ENCODE results near the gene CCM2L.

CCM2L gene

DNA sequence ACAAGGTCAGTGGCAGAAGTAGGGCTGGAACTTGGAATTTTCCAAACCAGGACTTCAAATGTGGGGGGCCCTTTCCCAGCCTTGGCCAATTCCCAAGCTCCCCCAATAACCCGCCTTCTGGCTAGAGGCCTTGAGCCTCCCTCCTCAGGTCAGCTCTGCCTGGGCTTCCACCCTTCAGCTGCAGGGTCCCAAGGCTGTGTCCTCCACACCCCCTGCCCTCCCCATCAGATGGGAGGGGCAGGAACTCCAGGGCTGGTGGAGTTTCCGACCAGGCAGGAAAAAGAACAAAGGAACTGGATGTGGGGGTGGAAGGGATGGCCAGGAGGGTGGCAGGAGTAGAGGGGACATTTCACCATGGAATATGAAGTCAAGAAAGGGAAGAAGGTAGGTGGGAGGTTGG lies at the start of gene CCM2L:
TSS of gene CCM2L (plus strand) at position 338 of the 400 bp plus-strand sequence. CDS start at position 355, 17 bp downstream.
- no peak for DNase-seq

DNA sequence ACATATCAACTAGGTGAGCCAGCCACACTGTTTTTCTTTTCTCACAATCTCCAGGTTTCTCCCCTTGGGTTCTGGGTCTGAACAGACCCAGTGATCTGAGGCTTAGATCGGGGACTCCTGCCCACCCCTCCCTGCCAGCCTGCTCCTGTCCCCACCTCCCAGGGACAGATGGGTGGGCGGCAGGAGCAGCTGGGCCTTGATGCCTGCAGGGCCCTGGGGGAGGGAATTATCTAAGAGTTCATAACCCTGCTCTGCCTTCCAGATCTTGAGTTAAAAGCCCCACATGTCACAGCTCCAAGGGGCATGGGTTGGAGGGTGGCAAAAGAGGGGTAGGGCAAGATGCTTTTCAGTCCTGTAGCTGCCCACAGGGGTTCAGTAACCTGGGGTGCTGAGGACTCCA lies 47.5 kb upstream of the CCM2L start:
- DNase-seq: no peak

DNA sequence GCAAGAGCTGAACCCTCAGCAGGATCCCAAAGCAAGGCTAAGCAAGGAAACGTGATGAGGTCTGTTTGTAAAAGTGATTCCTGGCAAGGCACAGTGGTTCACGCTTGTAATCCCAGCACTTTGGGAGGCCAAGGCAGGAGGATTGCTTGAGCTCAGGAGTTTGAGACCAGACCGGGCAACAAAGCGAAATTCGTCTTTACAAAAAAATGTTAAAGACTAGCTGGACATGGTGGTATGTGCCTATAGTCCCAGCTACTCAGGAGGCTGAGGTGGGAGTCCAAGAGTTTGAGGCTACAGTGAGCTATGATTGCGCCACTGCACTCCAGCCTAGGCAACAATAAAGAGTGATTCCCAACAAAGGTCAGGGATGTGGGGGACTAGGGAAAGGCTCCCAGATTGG lies 46.3 kb upstream of the CCM2L start:
- DNase-seq: no peak

DNA sequence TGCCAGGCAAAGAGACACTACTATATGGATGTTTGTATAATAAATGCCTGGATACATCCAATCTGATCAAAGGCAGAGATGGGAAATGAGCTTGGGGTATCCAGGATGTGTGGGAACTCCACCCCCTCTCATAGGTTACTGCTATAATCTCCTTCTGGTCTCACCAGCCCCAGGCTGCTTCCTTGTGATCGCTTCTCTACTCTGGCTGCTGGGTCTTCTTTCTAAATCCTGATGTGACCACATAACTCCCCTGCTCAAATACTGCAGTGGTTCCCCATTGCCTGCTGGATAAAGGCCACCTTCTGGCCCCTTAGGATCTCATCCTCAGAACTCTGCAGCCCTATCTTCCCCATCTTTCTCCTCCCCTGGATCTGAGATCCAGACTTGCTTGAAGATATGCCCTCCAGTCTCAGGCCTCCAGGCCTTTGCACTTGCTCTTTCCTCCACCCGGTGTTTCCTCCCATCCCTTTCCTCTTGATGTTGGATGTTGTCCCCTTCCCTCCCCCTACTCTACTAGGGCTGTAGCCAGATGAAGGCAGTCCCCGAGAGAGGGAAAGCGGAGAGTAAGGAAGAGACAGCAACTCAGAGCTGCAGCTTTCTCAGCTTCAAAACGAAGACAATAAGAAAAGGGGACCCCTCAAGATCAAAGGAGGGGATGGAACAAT lies 43.1 kb upstream of the CCM2L start:
- peak in 1 of 2 experiments; percentile 14 for DNase-seq

DNA sequence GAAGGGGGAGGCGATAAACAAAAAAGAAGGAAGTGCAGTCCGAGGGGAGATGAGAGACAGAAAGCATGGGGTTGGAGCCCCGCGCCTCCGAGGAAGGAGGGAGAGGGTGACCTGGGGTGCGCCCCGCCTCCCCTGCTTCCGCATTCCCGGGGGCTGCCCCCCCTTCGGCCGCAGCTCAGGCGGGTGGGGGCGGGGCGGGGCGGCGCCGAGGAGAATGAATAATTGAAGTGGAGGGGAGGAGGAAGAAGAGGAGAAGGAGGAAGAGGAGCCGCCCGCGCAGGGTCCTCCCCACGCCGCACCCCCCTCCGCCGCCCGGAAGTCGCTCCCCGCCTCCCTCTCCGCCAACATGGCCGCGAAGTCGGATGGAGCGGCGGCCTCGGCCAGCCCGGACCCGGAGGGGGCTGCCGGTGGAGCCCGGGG lies 42.4 kb upstream of the CCM2L start, which contains the start of gene XKR7:
TSS of gene XKR7 (plus strand) at position 322 of the 420 bp plus-strand sequence. CDS start at position 347, 25 bp downstream.
- DNase-seq: peak; percentile 45 to 51

DNA sequence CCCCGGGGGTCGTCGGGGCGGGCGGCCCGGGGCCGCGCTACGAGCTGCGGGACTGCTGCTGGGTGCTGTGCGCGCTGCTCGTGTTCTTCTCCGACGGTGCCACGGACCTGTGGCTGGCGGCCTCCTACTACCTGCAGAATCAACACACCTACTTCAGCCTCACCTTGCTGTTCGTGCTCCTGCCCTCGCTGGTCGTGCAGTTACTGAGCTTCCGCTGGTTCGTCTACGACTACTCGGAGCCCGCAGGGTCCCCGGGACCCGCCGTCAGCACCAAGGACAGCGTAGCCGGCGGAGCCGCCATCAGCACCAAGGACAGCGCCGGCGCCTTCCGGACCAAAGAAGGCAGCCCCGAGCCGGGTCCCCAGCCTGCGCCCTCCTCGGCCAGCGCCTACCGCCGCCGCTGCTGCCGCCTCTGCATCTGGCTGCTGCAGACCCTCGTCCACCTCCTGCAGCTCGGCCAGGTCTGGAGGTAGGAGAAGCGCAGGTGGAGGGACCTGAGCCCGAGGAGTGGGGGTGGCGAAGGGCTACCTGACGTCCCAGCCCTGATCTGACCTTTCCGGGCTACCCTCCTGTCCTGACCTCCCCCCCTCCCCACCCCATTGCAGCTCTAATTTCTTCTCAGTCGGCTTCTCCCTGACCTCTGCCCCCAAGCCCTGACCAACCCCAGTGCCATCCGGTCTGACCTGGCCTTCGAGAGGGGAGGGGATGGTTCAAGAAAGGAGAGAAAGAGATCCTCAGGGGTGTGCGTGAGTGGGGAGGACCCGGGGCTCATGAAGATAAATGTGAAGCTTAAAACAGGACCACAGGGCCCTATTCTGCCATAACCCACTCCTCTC lies 41.7 kb upstream of the CCM2L start:
- DNase-seq: no peak

DNA sequence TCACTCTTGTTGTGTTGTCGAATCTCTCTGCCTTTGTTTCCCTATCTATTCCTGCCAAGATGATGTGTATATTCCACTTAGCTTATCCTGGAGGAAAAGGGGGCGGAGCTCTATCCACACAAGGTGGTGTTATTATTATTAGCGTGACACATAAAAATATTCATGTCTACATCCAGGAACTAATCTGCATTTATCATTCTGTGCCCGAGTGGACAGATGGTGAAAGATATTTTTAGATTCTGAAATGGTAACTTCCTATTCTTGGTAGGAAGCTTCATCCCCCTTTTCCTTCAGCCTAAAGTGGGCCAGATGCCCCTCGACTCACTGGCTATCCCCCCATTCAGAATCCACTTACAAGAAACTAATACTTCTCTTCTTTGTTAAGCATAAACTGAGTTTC lies 40.2 kb upstream of the CCM2L start:
- no peak for DNase-seq

DNA sequence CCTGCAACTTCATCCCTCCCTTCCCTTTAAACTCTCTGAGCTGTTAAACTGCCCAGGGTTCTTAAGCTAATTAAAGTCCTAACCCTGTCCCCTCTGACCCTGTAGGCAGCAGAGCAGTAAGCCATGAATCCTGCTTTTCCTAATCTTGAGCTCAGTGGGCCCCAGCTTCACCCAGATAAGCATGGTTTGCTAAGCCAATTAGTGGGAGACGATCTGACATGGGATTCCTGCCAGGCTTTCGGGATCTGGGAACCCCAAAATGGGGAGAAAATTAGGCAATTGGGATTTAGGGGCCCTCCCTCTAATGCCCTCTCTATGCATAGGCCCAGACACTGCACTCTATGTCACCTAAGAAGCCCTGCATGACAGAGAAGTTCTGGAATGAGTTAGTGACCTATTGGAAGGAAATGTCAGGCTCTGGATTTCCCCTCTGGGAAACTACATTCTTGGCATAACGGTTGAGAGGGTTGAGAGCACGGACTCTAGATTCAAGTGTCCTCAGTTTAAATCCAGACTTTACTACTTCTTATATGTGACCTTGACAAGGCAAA lies 37.7 kb upstream of the CCM2L start:
- DNase-seq: no peak

DNA sequence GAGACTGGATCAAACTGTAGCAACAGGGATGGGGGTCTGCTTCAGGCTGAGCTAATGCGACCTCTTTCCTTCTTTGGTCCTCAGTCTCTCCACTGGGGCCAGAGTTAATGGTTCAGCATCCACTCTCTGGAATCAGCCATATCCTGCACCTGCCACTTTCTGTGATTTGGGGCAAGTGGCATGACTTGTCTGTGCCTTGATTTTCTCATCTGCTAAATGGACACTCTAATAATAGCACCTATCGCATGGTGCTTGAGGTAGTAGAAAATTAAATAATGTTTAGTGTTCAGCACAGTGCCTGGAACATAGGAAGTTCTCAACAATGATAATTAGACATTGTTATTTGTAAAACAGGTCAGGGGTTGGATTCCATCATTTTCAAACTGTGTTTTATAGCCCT lies 35.9 kb upstream of the CCM2L start:
- DNase-seq: no peak

DNA sequence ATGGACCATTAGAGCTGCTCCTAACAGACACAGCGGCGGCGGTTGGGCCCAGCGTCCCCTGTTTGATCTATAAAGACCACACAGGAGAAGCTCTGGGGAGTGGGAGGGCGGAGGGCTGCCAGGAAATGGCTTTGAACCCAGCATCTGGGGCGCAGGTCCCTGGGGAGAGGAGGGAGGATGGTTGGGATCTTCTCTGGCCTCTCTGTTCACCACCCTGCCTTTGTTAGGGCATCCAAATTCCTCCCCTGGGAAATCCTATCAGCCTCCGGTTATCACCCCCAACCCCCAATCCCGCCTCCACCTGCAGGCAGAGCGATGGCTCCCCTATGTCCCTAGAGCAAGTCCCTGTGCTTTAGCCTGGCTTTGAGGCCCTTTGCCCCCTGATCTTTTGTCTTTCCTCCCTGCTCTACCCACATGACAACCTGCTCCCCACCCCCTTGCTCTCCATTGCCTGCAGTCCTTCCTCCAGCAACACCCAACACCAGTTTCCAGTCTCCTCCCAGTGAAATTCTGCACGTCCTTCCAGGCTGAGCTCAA lies 35.2 kb upstream of the CCM2L start:
- no peak for DNase-seq

DNA sequence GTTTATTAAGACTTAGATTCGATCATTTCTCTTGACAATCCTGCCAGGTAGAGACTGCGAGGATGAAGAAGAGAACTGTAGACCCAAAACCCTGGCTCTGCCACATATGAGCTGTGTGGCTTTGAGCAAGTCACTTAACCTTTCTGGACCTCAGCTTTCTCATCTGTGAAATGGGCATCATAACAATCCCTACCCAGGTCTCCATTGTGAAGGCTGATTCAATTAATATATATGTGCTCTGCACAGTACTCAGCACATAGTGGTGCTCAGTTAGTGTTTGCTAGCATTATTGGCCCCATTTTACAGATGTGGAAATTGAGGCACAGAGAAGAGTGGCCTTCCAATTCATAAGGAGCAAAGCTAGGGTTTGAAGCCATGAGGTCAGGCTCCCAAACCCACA lies 34.4 kb upstream of the CCM2L start:
- DNase-seq: no peak

DNA sequence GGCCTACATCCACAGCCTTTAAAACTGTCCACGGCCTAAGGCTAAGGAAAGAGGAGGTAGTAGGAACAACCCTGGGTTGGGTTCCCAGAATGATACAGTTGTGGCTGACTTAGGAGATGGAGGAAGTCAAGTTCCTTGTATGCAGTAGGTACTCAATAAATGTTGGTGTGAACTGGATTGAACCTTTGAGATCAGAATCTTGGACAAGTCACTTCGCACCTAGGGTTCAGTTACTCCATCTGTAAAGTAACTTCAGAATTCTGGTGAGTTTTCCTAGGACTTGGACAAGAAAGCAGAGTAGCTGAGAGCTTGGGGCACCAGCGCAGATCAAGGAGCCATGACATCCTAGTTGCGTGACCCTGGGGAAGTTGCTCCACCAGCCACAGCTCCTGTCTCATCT lies 33.2 kb upstream of the CCM2L start:
- no peak for DNase-seq

DNA sequence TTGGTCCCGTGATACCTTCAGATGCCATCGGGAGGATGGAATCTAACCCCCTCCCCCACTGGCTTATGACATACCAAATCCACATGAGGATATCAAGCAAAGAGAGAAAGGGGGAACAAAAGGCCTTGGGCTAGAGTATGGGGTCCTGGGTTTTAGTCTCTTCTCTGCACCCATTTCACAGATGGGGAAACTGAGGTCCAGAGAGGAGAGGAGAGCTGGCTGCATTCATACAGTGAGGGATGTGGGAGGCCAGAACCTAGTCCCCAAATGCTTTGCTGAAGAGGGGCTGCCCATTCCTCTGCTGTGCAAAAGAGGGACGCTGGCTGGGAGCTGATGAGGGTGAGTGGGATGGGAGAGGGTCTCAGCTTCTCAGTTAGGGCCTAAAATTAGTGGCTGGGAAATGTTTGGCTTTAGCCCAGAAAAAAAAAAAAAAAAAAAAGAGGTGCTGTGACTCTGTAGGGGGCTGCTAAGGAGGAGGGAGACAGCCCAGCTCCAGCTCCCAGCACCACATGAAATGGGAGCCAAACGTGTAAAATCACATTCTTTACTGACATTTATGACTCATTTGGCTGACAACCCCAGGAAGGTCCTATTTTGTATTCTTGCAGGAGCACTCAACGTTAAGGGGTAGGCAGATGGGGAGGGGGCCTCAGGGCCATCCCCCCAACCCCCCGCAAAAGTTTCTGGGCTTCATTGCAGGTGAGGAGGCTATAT lies 30.4 kb upstream of the CCM2L start:
- DNase-seq: no peak

DNA sequence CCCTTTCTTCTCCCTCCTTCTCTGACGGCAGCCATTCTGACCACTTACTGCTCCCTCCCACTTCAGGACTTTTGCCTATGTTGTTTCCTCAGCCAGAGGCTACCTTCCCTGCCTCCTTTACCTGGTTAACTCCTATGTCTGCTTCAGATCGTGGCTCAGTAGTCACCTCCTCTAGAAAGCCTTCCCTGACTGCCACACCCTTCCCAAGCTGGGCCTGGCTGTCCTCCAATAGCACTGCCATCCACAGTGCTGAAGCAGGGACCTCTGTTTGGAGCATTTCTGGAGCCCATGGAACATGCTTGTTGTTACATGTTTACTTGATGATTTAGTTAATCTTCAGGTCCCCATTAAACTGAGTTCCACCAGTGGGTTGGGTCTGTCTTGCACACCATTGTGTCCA lies 28.5 kb upstream of the CCM2L start:
- DNase-seq: no peak

DNA sequence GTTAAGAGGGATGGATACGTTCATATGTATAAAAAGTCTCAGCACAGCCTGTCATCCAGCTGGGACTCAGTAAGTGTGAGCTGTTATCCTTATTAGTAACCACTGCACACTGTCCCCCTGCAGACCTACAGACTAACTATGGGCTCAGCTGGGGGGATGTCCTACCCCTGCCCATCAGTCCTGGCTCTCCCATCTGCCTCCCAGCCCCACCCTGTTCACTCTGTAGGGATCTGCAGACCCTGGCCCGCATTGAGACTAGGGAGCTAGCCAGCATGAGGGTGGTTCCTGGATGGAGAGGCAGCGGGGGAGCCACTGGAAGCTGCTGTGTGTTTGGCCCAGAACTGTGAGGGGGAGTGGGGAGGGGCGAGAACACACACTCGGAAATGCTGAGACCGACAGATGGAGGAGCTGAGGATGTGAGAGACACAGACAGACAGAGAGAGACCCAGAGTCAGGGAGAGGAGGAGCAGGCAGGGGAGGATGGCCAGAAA lies 25.2 kb upstream of the CCM2L start:
- no peak for DNase-seq

DNA sequence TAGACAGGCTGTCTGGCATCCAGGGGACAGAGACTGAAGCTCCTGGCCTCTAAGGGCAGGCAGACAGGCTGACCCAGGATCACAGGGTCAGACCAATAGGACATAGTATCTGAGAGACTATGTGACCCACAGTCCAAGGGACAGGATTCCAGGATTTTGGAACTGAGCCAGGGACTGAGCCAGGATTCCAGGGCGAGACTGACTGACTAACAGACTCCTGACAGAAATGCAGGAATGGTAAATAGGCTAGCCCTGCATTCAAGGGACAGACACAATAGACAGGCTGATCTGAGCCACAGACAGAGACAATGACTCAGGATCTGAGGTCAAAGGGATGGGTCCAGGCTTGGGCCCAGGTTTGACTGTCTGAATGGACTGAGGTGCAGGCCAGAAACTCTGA lies 22.5 kb upstream of the CCM2L start:
- DNase-seq: no peak

DNA sequence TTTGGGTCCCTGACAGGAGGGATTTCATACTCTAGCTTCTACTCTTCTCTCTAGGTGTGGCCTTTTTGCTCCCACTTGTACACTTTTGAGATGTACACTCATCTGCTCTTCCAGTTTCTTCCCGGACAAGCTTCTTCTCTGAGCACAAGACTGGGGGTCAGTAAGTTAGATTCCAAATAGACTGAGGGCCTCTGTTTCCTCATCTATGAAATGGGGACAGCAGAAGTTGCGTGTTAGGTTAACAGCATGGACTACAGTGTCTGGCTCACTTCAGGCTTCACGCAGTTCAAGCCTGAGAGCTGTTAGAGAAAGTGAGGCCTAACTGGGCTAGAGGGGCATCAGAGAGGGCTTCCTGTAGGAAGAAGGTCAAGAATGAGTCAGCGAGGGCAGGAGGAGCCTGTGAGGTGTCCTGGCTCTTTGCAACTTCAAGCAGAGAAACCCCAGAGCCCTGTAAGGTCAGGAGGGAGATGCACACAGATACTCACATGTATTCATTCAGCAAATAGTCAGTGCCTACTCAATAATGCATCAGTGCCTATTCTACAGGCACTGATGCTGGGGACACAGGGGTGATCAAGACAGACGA lies 21.7 kb upstream of the CCM2L start:
- no peak for DNase-seq

DNA sequence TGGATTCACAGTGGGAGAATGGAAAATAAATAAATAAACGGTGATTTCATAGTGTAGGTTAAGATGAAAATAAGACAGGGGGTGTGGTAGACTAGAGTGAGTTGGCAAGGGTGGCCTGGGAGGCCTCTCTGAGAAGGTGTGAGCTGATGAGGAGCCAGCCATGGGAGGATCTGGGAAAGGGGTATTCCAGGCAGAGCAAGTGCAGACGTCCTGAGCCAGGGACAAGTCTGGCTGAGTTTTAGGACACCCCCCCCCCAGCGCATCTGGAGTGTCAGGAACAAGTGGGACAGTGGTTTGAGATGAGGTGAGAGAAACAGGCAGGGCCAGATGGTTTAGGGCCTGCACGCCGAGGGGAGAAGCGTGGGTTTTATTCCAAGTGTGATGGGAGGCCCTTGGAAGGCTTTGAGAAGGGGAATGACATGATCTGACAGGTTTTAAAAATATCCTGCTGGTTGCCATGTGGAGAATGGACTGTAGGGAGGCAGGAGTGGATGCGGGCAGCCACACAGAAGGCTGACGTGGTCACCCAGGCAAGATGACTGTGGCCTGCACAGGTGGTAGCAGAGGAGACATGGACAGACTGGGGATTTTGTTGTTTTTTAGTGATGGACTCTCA lies 21.1 kb upstream of the CCM2L start:
- DNase-seq: no peak

DNA sequence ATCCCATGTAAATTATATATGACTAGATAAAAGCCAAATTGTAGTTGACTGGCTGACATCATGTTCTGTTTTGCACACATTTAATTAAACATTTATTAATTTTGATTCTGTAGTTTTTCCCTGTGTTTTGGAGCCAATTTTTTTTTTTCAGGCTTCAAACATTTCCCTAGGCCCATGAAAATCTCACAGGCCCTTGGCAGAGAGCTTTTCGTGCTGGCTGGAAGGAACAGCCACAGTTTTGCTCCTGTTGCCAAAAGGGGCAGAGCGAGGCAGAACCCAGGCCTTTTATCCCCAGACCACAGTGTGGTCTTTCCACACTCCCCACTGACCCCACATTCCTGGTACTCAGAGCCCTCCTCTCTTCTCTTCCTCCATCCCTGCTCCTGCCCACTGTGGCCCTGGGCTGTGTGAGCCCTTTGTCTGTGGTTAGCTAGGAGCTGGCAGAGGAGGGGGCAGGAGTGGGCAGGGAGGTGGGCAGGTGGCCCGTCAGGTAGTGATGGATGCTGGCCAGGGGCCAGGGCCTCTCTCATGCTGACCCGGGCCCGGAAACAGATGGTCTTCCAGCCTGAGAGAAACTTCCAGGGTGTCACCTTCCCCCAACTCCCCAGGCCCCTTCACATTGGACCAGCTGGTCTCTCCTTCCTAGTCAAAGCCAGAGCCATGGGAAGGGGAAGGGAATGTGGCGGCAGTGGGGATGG lies 19.4 kb upstream of the CCM2L start:
- peak; percentile 44 to 64 for DNase-seq

DNA sequence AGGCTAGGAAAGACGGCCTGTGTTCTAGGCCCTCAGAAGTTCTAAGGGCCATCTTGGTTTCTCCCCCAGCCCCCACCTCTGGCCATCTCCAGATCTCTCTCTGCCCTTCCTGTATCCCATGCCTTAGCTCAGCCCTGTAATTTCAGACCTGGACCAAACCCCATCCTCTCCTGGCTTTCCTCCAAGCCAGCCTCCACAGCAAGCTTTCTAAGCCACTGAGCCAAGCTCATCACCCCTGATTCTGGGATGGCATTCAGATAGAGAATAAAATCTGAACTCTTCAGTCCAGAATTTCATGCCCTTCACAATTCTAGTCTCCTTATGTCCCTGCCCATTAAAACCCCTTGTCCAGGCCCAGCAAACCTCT lies 18.9 kb upstream of the CCM2L start:
- DNase-seq: peak in 1 of 2 experiments; percentile 15

DNA sequence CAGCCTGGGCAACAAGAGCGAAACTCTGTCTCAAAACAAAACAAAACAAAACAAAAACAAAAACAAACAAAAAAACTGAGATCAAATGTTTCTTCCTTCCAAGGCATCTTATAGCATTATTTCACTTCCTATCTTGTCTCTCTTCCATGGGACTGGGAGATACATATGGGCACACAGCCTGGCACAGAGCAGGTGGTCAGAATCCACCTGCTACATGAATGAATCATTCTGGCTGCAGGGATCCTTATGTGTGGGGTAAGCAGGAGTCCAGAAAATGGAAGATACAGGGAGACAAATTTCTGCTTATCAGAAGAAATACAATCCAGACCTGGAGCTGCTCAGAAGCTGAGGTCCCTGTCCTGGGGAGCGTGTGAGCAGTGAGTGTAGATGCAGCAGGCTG lies 18.2 kb upstream of the CCM2L start:
- DNase-seq: no peak

Data from SHP77 (cell line).